GM12878 (cell line): ENCODE results near the gene OR6X1. TPM values are rescaled to one million over a fixed set of nuclear protein-coding genes. Genes with fewer than 3 reads are reported as not detected.

Source experiments
- ASH2L ChIP-seq: fragments of 300-600, 200-600 bp; sonication (generic); IDR thresholded peaks from 2 replicates; pipeline ENCODE4 v1.6.1; 2017; ENCODE audit warnings: low read depth, mild to moderate bottlenecking, borderline replicate concordance
- BCL11A ChIP-seq: IDR thresholded peaks from 2 replicates; pipeline ENCODE4 v1.6.1; 2011; ENCODE audit warnings: low read depth, low read length
- BCLAF1 ChIP-seq: fragments of 450-650 bp; IDR thresholded peaks from 2 replicates; pipeline ENCODE4 v1.6.1; 2017; ENCODE audit warnings: antibody characterized with exemption, mild to moderate bottlenecking, moderate library complexity
- CBFB ChIP-seq: IDR thresholded peaks from 2 replicates; pipeline ENCODE4 v1.6.1; 2016; ENCODE audit warnings: antibody characterized with exemption, low read depth
- CREM ChIP-seq: IDR thresholded peaks from 2 replicates; pipeline ENCODE4 v1.6.1; 2014; ENCODE audit warnings: antibody characterized with exemption, low read depth
- DPF2 ChIP-seq: fragments of 450-650 bp; IDR thresholded peaks from 2 replicates; pipeline ENCODE4 v1.6.1; 2017; ENCODE audit warnings: mild to moderate bottlenecking
- E2F8 ChIP-seq: fragments of 450-650 bp; IDR thresholded peaks from 2 replicates; pipeline ENCODE4 v1.6.1; 2018; ENCODE audit warnings: mild to moderate bottlenecking, low read depth, moderate library complexity; ENCODE audit not compliant: partially characterized antibody
- FOXK2 ChIP-seq: fragments of 450-650 bp; IDR thresholded peaks from 2 replicates; pipeline ENCODE4 v1.6.1; 2017; ENCODE audit warnings: mild to moderate bottlenecking, moderate library complexity
- JUND ChIP-seq: IDR thresholded peaks from 2 replicates; pipeline ENCODE4 v1.6.1; 2012; ENCODE audit warnings: low read depth, mild to moderate bottlenecking, low read length, improper control_type of control experiment, moderate library complexity
- MAX ChIP-seq: IDR thresholded peaks from 2 replicates; pipeline ENCODE4 v1.6.1; 2012; ENCODE audit warnings: low read depth, low read length, improper control_type of control experiment
- NBN ChIP-seq: fragments of 450-650 bp; IDR thresholded peaks from 2 replicates; pipeline ENCODE4 v1.6.1; 2016
- PAX5 ChIP-seq: IDR thresholded peaks from 2 replicates; pipeline ENCODE4 v1.6.1; 2011; ENCODE audit warnings: low read depth, low read length, borderline replicate concordance
- PML ChIP-seq: IDR thresholded peaks from 2 replicates; pipeline ENCODE4 v1.6.1; 2012; ENCODE audit warnings: low read length, inconsistent platforms
- RB1 ChIP-seq: fragments of 450-650 bp; formaldehyde crosslinking; IDR thresholded peaks from 2 replicates; pipeline ENCODE4 v1.6.1; 2017; ENCODE audit warnings: mild to moderate bottlenecking, borderline replicate concordance
- RCOR1 ChIP-seq: conservative IDR thresholded peaks from 2 replicates; pipeline ENCODE4 v1.6.1; 2012; ENCODE audit warnings: low read depth, low read length, improper control_type of control experiment
- SIN3A ChIP-seq: IDR thresholded peaks from 2 replicates; pipeline ENCODE4 v1.6.1; 2012; ENCODE audit warnings: low read depth, low read length, improper control_type of control experiment
- STAT1 ChIP-seq: fragments of 450-650 bp; conservative IDR thresholded peaks from 2 replicates; pipeline ENCODE4 v1.6.1; 2014; ENCODE audit warnings: antibody characterized with exemption, mild to moderate bottlenecking
- TARDBP ChIP-seq: IDR thresholded peaks from 2 replicates; pipeline ENCODE4 v1.6.1; 2016; ENCODE audit warnings: borderline replicate concordance
- ZNF622 ChIP-seq: fragments of 450-650 bp; IDR thresholded peaks from 2 replicates; pipeline ENCODE4 v1.6.1; 2017; ENCODE audit warnings: mild to moderate bottlenecking, inconsistent platforms
- polyA plus RNA-seq, 11 experiments: library from polyadenylated mRNA; depleted of rRNA in 4 of 11; unstranded in 6 of 11; stranded (reverse) in 5 of 11; fragments of >200 nt; fragmentation: Nextera tagmentation in 4 of 11; fragmentation: Illumina TruSeq in 1 of 11; extraction: Ambion mirVana in 4 of 11; extraction: Trizol in 1 of 11; gene quantifications; 1 replicate in 1 of 11; 2 replicates in 10 of 11; pipeline versions ENCODE4 v1.2.1 to v1.2.3, GENCODE V29; 2011 to 2016; ENCODE audit warnings: inconsistent platforms in 2 of 11, missing spikeins in 2 of 11, low read depth in 1 of 11
- total RNA-seq, 4 experiments: library from RNA; depleted of rRNA in 3 of 4; stranded (reverse); fragments of >200 nt in 3 of 4; fragmentation: Illumina TruSeq in 1 of 4; extraction: Trizol in 1 of 4; gene quantifications; 2 replicates each; pipeline versions ENCODE4 v1.2.1 to v1.2.3, GENCODE V29; 2013 to 2021
- TF ChIP-seq, protein P1 (sequence below): IDR thresholded peaks from 2 replicates; pipeline ENCODE4 v1.6.1; 2011; ENCODE audit warnings: low read depth, mild to moderate bottlenecking, low read length, moderate library complexity, borderline replicate concordance; ENCODE audit errors: extremely low read depth

OR6X1 gene
- total and polyA plus RNA-seq, 10 of the 15 experiments (the other 5 are each of a cell fraction or from before 2014, with no cell fraction given) = not detected

GRCh38 chr11:123741159-123742030 is 12.9 kb downstream of the OR6X1 start, which contains the start of gene ZNF202 (continued):
- TF ChIP-seq RB1 (peak; percentile 49; the same call in 1 of the 2 replicates), BCL11A (0 out of 2 replicates have a peak, but pooled peaks have one; percentile 7), RCOR1 (no peak), E2F8 (peak; percentile 44), JUND (no peak), FOXK2 (no peak), MAX (peak; percentile 95), DPF2 (peak; percentile 14; the same call in 1 of the 2 replicates), CREM (peak; percentile 47; the same call in 1 of the 2 replicates), TARDBP (0 out of 2 replicates have a peak, but pooled peaks have one; percentile 19), PAX5 (peak; percentile 75), ASH2L (peak; percentile 82; the same call in 1 of the 2 replicates), NBN (peak; percentile 44; the same call in 1 of the 2 replicates), BCLAF1 (no peak), ZNF622 (no peak), SIN3A (peak; percentile 82), CBFB (no peak), STAT1 (no peak), PML (peak; percentile 50; the same call in 1 of the 2 replicates)
- TF ChIP-seq, protein P1, sequence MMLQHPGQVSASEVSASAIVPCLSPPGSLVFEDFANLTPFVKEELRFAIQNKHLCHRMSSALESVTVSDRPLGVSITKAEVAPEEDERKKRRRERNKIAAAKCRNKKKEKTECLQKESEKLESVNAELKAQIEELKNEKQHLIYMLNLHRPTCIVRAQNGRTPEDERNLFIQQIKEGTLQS = 0 out of 2 replicates have a peak, but pooled peaks have one; percentile 3
